ENCODE results near the gene TCF7L2. TPM values are rescaled to one million over a fixed set of nuclear protein-coding genes. Genes with fewer than 3 reads are reported as not detected.
"Not testable (repeated sequence)": the region's sequence is repeated elsewhere in the genome, so short reads cannot be mapped to it uniquely, and the experiment has no call there.

Gene TCF7L2
- total RNA-seq, 2 experiments from 2014 or later = 1.3 to 8.5 TPM

GRCh38 chr10:113104047-113104446 is 154.0 kb downstream of the TCF7L2 start:
- Histone ChIP-seq H3K4me3 (ENCODE audit: low read depth, low read length, poor library complexity, severe bottlenecking) (no peak overlapping the region), H3K4me1 (ENCODE audit: insufficient read depth, low read length, poor library complexity, severe bottlenecking) (no peaks in the 10 kb centered on the region), H3K9me2 (ENCODE audit: insufficient read depth, low read length) (no peaks in the 10 kb centered on the region), H3K4me2 (ENCODE audit: low read length) (no peak overlapping the region), H2AFZ (ENCODE audit: low read length) (no peak overlapping the region), H3K36me3 (ENCODE audit: insufficient read depth, low read length) (no peaks in the 10 kb centered on the region), H4K20me1 (ENCODE audit: insufficient read depth, low read length) (no peaks in the 10 kb centered on the region), H3K9me3 (ENCODE audit: low read length) (no peaks in the 10 kb centered on the region), H3K79me2 (ENCODE audit: insufficient read depth, low read depth, low read length) (no peaks in the 10 kb centered on the region), H3K27ac (ENCODE audit: low read depth, low read length, poor library complexity, severe bottlenecking) (no peak overlapping the region)
- no TSS peak for BruUV-seq (replicated peaks)
- CTCF ChIA-PET (ENCODE audit: unreplicated experiment) = no interaction called here
- TF ChIP-seq CTCF (conservative IDR thresholded peaks at IDR 0.05; ENCODE audit: low read length) (no peak), EZH2phosphoT487 (IDR thresholded peaks at IDR 0.05; ENCODE audit: borderline replicate concordance, low read depth, low read length) (no peak)
- no peak for DNase-seq (ENCODE audit: low spot score)
- POLR2A ChIA-PET = no interaction called here
- intact Hi-C loops (cut with micrococcal nuclease; ENCODE audit: unreplicated experiment) = no loop called here

- H2AFZ ChIP-seq (ENCODE audit: low read length) = no peak overlapping the region
- no peaks in the 10 kb centered on the region for H3K9me3 ChIP-seq (ENCODE audit: low read length)
- H3K9me2 ChIP-seq (ENCODE audit: insufficient read depth, low read length) = no peaks in the 10 kb centered on the region
- H3K79me2 ChIP-seq (ENCODE audit: insufficient read depth, low read depth, low read length) = no peaks in the 10 kb centered on the region
- no TSS peak for BruUV-seq (replicated peaks)
- H4K20me1 ChIP-seq (ENCODE audit: insufficient read depth, low read length) = no peaks in the 10 kb centered on the region
- no peak overlapping the region for H3K4me3 ChIP-seq (ENCODE audit: low read depth, low read length, poor library complexity, severe bottlenecking)
- no peak overlapping the region for H3K27ac ChIP-seq (ENCODE audit: low read depth, low read length, poor library complexity, severe bottlenecking)
- H3K4me1 ChIP-seq (ENCODE audit: insufficient read depth, low read length, poor library complexity, severe bottlenecking) = no peaks in the 10 kb centered on the region
- ChIA-PET POLR2A (no interaction called here), CTCF (ENCODE audit: unreplicated experiment) (no interaction called here)
- H3K36me3 ChIP-seq (ENCODE audit: insufficient read depth, low read length) = no peaks in the 10 kb centered on the region
- no peak for TF ChIP-seq EZH2phosphoT487 (IDR thresholded peaks at IDR 0.05; ENCODE audit: borderline replicate concordance, low read depth, low read length)
- TF ChIP-seq CTCF (conservative IDR thresholded peaks at IDR 0.05; ENCODE audit: low read length) = peak; percentile 76
- intact Hi-C loops (cut with micrococcal nuclease; ENCODE audit: unreplicated experiment) = no loop called here
- DNase-seq (ENCODE audit: low spot score) = peak; percentile 7
- no peak overlapping the region for H3K4me2 ChIP-seq (ENCODE audit: low read length)
Observed at GRCh38 chr10:113108194-113108835, 158.3 kb downstream of the TCF7L2 start.

GRCh38 chr10:113108948-113109347 is 158.9 kb downstream of the TCF7L2 start:
- intact Hi-C loops (cut with micrococcal nuclease; ENCODE audit: unreplicated experiment) = no loop called here
- Histone ChIP-seq H3K27ac (ENCODE audit: low read depth, low read length, poor library complexity, severe bottlenecking) (no peak overlapping the region), H3K36me3 (ENCODE audit: insufficient read depth, low read length) (no peaks in the 10 kb centered on the region), H3K4me1 (ENCODE audit: insufficient read depth, low read length, poor library complexity, severe bottlenecking) (no peaks in the 10 kb centered on the region), H3K79me2 (ENCODE audit: insufficient read depth, low read depth, low read length) (no peaks in the 10 kb centered on the region), H3K4me2 (ENCODE audit: low read length) (no peak overlapping the region), H4K20me1 (ENCODE audit: insufficient read depth, low read length) (no peaks in the 10 kb centered on the region), H3K9me3 (ENCODE audit: low read length) (no peaks in the 10 kb centered on the region), H3K4me3 (ENCODE audit: low read depth, low read length, poor library complexity, severe bottlenecking) (no peak overlapping the region), H3K9me2 (ENCODE audit: insufficient read depth, low read length) (no peaks in the 10 kb centered on the region), H2AFZ (ENCODE audit: low read length) (no peak overlapping the region)
- POLR2A ChIA-PET = no interaction called here
- DNase-seq (ENCODE audit: low spot score) = no peak
- BruUV-seq (replicated peaks) = no TSS peak
- TF ChIP-seq EZH2phosphoT487 (IDR thresholded peaks at IDR 0.05; ENCODE audit: borderline replicate concordance, low read depth, low read length) = no peak
- no peak for TF ChIP-seq CTCF (conservative IDR thresholded peaks at IDR 0.05; ENCODE audit: low read length)
- CTCF ChIA-PET (ENCODE audit: unreplicated experiment) = no interaction called here

- H3K36me3 ChIP-seq (ENCODE audit: insufficient read depth, low read length); H3K4me1 ChIP-seq (ENCODE audit: insufficient read depth, low read length, poor library complexity, severe bottlenecking); BruUV-seq (replicated peaks); H3K79me2 ChIP-seq (ENCODE audit: insufficient read depth, low read depth, low read length); H3K4me2 ChIP-seq (ENCODE audit: low read length); H4K20me1 ChIP-seq (ENCODE audit: insufficient read depth, low read length); H3K4me3 ChIP-seq (ENCODE audit: low read depth, low read length, poor library complexity, severe bottlenecking); DNase-seq (ENCODE audit: low spot score); H2AFZ ChIP-seq (ENCODE audit: low read length); intact Hi-C loops (cut with micrococcal nuclease; ENCODE audit: unreplicated experiment); H3K9me3 ChIP-seq (ENCODE audit: low read length); H3K9me2 ChIP-seq (ENCODE audit: insufficient read depth, low read length); CTCF ChIA-PET (ENCODE audit: unreplicated experiment); H3K27ac ChIP-seq (ENCODE audit: low read depth, low read length, poor library complexity, severe bottlenecking): not testable (repeated sequence)
- POLR2A ChIA-PET = interaction anchor here (1.3 kb wide), 1 partner anchor 8 kb away, joined by 3 read pairs; no protein-coding TSS in a partner anchor
Observed at GRCh38 chr10:113109482-113109881, 159.4 kb downstream of the TCF7L2 start.
